Ishikawa (cell line): Measurements from ENCODE around the gene RNMT.

Experiments
- EP300 ChIP-seq: IDR thresholded peaks from 2 replicates; pipeline ENCODE4 v1.6.1; 2012; ENCODE audit warnings: borderline replicate concordance
- RAD21 ChIP-seq: IDR thresholded peaks from 2 replicates; pipeline ENCODE4 v1.6.1; 2012; ENCODE audit warnings: low read depth
- TAF1 ChIP-seq: IDR thresholded peaks from 2 replicates; pipeline ENCODE4 v1.6.1; 2012; ENCODE audit warnings: low read depth, mild to moderate bottlenecking
- YY1 ChIP-seq: IDR thresholded peaks from 2 replicates; pipeline ENCODE4 v1.6.1; 2012; ENCODE audit warnings: low read depth
- TF ChIP-seq, protein P1 (sequence below): IDR thresholded peaks from 2 replicates; pipeline ENCODE4 v1.6.1; 2012; ENCODE audit warnings: low read depth, mild to moderate bottlenecking

DNA sequence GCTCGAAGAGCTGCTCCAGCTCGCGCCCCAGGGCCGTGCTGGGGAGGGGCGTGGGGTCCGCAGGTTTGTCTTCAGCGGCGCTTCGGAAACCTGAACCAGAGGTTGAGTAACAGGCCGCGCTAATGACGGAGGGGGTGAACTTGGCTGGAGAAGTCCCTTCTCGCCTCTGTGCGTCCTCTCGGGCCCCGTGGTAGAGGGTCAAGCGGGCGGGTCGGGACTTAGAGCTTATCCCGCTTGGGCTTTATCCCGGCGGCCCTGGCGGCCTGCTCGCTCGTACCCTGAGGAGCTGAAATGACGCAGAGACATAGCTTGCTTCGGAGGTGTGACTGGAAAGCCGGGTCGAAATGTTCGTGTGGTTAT, 479 bp downstream of the RNMT start:
- TF ChIP-seq EP300: no peak
- TF ChIP-seq YY1: no peak
- TF ChIP-seq, protein P1, sequence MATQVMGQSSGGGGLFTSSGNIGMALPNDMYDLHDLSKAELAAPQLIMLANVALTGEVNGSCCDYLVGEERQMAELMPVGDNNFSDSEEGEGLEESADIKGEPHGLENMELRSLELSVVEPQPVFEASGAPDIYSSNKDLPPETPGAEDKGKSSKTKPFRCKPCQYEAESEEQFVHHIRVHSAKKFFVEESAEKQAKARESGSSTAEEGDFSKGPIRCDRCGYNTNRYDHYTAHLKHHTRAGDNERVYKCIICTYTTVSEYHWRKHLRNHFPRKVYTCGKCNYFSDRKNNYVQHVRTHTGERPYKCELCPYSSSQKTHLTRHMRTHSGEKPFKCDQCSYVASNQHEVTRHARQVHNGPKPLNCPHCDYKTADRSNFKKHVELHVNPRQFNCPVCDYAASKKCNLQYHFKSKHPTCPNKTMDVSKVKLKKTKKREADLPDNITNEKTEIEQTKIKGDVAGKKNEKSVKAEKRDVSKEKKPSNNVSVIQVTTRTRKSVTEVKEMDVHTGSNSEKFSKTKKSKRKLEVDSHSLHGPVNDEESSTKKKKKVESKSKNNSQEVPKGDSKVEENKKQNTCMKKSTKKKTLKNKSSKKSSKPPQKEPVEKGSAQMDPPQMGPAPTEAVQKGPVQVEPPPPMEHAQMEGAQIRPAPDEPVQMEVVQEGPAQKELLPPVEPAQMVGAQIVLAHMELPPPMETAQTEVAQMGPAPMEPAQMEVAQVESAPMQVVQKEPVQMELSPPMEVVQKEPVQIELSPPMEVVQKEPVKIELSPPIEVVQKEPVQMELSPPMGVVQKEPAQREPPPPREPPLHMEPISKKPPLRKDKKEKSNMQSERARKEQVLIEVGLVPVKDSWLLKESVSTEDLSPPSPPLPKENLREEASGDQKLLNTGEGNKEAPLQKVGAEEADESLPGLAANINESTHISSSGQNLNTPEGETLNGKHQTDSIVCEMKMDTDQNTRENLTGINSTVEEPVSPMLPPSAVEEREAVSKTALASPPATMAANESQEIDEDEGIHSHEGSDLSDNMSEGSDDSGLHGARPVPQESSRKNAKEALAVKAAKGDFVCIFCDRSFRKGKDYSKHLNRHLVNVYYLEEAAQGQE: no peak
- no peak for TF ChIP-seq TAF1
- no peak for TF ChIP-seq RAD21
